Esophagus muscularis mucosa (tissue), 4 donors: Measurements from ENCODE around the gene WDR91. TPM values are rescaled to one million over a fixed set of nuclear protein-coding genes. Genes with fewer than 3 reads are reported as not detected.
A peak's percentile ranks its signal among the peaks of the same experiment; 100 is the strongest.

ENCODE experiments used
- DNase-seq: peaks from one replicate; pipeline ENCODE4 v3.0.0-alpha.2; 2017; ENCODE audit errors: extremely low spot score
- H3K27ac ChIP-seq, 4 donors: fragments of 200-600 bp; sonication (generic); replicated peaks in 1 of 4; 1 replicate in 3 of 4; 2 replicates in 1 of 4; pipeline ENCODE4 v1.5.1; 2016 to 2019; ENCODE audit warnings: mild to moderate bottlenecking in 1 of 4
- H3K27me3 ChIP-seq, 4 donors: fragments of 200-600 bp; sonication (generic); one replicate each; pipeline versions ENCODE4 v1.5.1 to v1.6.0; 2016 to 2019
- H3K36me3 ChIP-seq, 4 donors: fragments of 200-600 bp; sonication (generic); one replicate each; pipeline ENCODE4 v1.5.1; 2016 to 2019
- H3K4me1 ChIP-seq, 4 donors: fragments of 200-600 bp; sonication (generic); one replicate each; pipeline ENCODE4 v1.5.1; 2016 to 2019
- H3K4me3 ChIP-seq, 4 donors: fragments of 200-600 bp; sonication (generic); 1 replicate in 2 of 4; 2 replicates in 2 of 4; pipeline ENCODE4 v1.5.1; 2016 to 2019; ENCODE audit warnings: mild to moderate bottlenecking in 4 of 4, moderate library complexity in 1 of 4
- H3K9me3 ChIP-seq, 4 donors: fragments of 200-600 bp; sonication (generic); 1 replicate in 3 of 4; 2 replicates in 1 of 4; pipeline ENCODE4 v1.5.1; 2016 to 2019
- CTCF ChIP-seq, 3 experiments: fragments of 200-600 bp in 2 of 3; fragments of 450-650 bp in 1 of 3; sonication (generic) in 2 of 3; IDR thresholded peaks; one replicate each; pipeline ENCODE4 v1.5.1; 2017 to 2019; ENCODE audit warnings: antibody characterized with exemption in 3 of 3, mild to moderate bottlenecking in 2 of 3, moderate library complexity in 1 of 3
- EP300 ChIP-seq: sonication (generic); formaldehyde crosslinking; IDR thresholded peaks from one replicate; pipeline ENCODE4 v1.6.1; 2017; ENCODE audit warnings: antibody characterized with exemption
- POLR2A ChIP-seq: fragments of 450-650 bp; IDR thresholded peaks from one replicate; pipeline ENCODE4 v1.6.1; 2017; ENCODE audit warnings: antibody characterized with exemption, moderate library complexity, mild to moderate bottlenecking, low read depth
- POLR2AphosphoS5 ChIP-seq, 2 donors: sonication (generic); formaldehyde crosslinking; IDR thresholded peaks; one replicate each; pipeline ENCODE4 v1.6.1; 2017; ENCODE audit warnings: antibody characterized with exemption in 2 of 2
- WGBS: methylation state at CpG from one replicate; pipeline ENCODE4 v1.1.5; 2018; 5-methylcytosine and 5-hydroxymethylcytosine counted together
- intact Hi-C: fragments of 100-400 bp; cut with DNase I; formaldehyde crosslinking; loops from one replicate; pipeline ENCODE4 v1.15.1; 2023
- total RNA-seq, 4 donors: library from RNA; depleted of rRNA; stranded (reverse); fragments of >200 nt; gene quantifications; one replicate each; pipeline versions ENCODE4 v1.1.0 to v1.2.1, GENCODE V29; 2016

Gene WDR91
- total RNA-seq, 4 donors from 2014 or later, result 13.3 to 27.4 (median 20.4) TPM

- peaks cover 0 to 46% (median 33%) of the 10 kb centered on the region in 4 donors for H3K36me3 ChIP-seq
- TF ChIP-seq CTCF (IDR thresholded peaks at IDR 0.05) (no peak), POLR2AphosphoS5 (IDR thresholded peaks at IDR 0.05) (no peak), POLR2A (no peak), EP300 (no peak)
- H3K4me1 ChIP-seq, result peaks cover 8 to 74% (median 58%) of the 10 kb centered on the region in 4 donors
- no peaks in the 10 kb centered on the region for H3K9me3 ChIP-seq
- intact Hi-C loops, result no loop called here
- no peaks in the 10 kb centered on the region for H3K27me3 ChIP-seq
- 76% methylated on average over 7 of the region's 7 CpGs for WGBS
- H3K27ac ChIP-seq, result no peak overlapping the region
- H3K4me3 ChIP-seq, result no peak overlapping the region
- no peak for DNase-seq
Measured at GRCh38 chr7:135206941-135207391, 4.4 kb downstream of the WDR91 start.

- Histone ChIP-seq H3K27ac (peak overlapping the region in 1 of 4 donors; percentile 46), H3K36me3 (peaks cover 0 to 57% (median 42%) of the 10 kb centered on the region in 4 donors), H3K27me3 (no peaks in the 10 kb centered on the region), H3K9me3 (no peaks in the 10 kb centered on the region), H3K4me3 (no peak overlapping the region), H3K4me1 (peaks cover 12 to 76% (median 62%) of the 10 kb centered on the region in 4 donors)
- intact Hi-C loops, result no loop called here
- whole genome bisulfite sequencing, result 96% methylated on average over 8 of the region's 8 CpGs
- DNase-seq, result no peak
- TF ChIP-seq EP300 (no peak), POLR2A (no peak), POLR2AphosphoS5 (IDR thresholded peaks at IDR 0.05) (no peak), CTCF (IDR thresholded peaks at IDR 0.05) (no peak)
Measured at GRCh38 chr7:135205850-135206249, 5.5 kb downstream of the WDR91 start.

GRCh38 chr7:135204876-135205275 is 6.5 kb downstream of the WDR91 start:
- Histone ChIP-seq H3K36me3 (peaks cover 0 to 66% (median 47%) of the 10 kb centered on the region in 4 donors), H3K27ac (peak overlapping the region in 3 of 4 donors; percentile 29 to 47 (median 46)), H3K27me3 (no peaks in the 10 kb centered on the region), H3K4me3 (no peak overlapping the region), H3K4me1 (peaks cover 9 to 67% (median 53%) of the 10 kb centered on the region in 4 donors), H3K9me3 (no peaks in the 10 kb centered on the region)
- intact Hi-C loops, result no loop called here
- DNase-seq, result no peak
- TF ChIP-seq POLR2A, result no peak
- no peak for TF ChIP-seq EP300
- TF ChIP-seq CTCF (IDR thresholded peaks at IDR 0.05), result no peak
- no peak for TF ChIP-seq POLR2AphosphoS5 (IDR thresholded peaks at IDR 0.05)
- WGBS, result 72% methylated on average over 5 of the region's 5 CpGs

- H3K36me3 ChIP-seq, result peaks cover 0 to 70% (median 53%) of the 10 kb centered on the region in 4 donors
- H3K4me3 ChIP-seq, result no peak overlapping the region
- no peaks in the 10 kb centered on the region for H3K27me3 ChIP-seq
- H3K27ac ChIP-seq, result peak overlapping the region; percentile 18 to 68 (median 50)
- intact Hi-C loops, result no loop called here
- H3K4me1 ChIP-seq, result peaks cover 8 to 62% (median 47%) of the 10 kb centered on the region in 4 donors
- 79% methylated on average over 4 of the region's 6 CpGs for WGBS
- H3K9me3 ChIP-seq, result no peaks in the 10 kb centered on the region
- DNase-seq, result no peak
- TF ChIP-seq CTCF (IDR thresholded peaks at IDR 0.05) (no peak), EP300 (no peak)
Measured at GRCh38 chr7:135204341-135204749, 7.0 kb downstream of the WDR91 start.

- TF ChIP-seq POLR2A (no peak), EP300 (no peak), POLR2AphosphoS5 (IDR thresholded peaks at IDR 0.05) (no peak), CTCF (IDR thresholded peaks at IDR 0.05) (no peak)
- intact Hi-C loops, result no loop called here
- H3K36me3 ChIP-seq, result peaks cover 12 to 95% (median 82%) of the 10 kb centered on the region in 4 donors
- no peaks in the 10 kb centered on the region for H3K9me3 ChIP-seq
- 80% methylated on average over 2 of the region's 2 CpGs for WGBS
- peaks cover 8 to 36% (median 24%) of the 10 kb centered on the region in 4 donors for H3K4me1 ChIP-seq
- no peak for DNase-seq
- H3K4me3 ChIP-seq, result no peak overlapping the region
- no peaks in the 10 kb centered on the region for H3K27me3 ChIP-seq
- H3K27ac ChIP-seq, result no peak overlapping the region
Measured at GRCh38 chr7:135201350-135201749, 10.0 kb downstream of the WDR91 start.
